ENCODE data around the gene FRAT1.

FRAT1 gene

DNA sequence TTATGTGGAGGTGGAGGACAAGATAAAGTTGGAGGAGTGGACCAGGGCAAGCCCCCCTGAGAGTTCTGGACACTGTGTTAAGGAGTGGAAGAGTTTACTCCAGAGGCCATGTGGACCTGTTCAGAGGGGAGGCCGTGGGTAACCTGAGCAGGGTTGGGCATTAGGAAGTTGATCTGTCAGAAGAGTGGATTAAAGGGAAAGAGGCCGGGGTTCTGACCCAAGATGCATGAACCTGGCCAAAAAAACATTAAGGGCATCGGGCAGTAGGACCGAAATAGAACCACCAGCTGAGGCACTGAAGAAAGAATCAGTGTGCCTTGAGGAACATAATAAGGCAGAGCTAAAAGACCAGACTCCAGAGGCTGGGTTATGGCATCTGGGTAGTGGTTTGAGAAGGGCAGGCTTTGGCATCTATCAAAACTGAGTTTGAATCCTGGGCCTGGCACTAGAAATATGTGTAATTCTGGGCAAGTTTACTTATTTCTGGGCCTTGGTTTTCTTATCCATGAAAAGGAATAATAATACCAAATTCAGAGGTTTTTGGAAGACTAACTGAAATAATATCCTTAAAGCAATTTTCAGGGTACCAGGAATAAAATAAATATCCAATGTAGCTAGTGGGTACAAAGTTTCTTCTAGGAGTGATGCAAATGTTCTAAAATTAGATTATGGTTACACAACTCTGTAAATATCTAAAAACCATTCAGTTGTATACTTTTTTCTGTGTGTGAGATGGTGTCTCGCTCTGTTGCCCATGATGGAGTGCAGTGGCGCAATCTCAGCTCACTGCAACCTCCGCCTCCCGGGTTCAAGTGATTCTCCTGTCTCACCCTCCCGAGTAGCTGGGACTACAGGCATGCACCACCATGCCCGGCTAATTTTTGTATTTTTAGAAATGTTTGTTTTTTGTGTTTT, 10.9 kb upstream of the FRAT1 start:
- DNase-seq (ENCODE audit: low read depth in 2 of 2): no peak

- DNase-seq (ENCODE audit: low read depth in 2 of 2): no peak
These were observed 7.9 kb upstream of the FRAT1 start for GRCh38 chr10:97311111-97311626.

DNA sequence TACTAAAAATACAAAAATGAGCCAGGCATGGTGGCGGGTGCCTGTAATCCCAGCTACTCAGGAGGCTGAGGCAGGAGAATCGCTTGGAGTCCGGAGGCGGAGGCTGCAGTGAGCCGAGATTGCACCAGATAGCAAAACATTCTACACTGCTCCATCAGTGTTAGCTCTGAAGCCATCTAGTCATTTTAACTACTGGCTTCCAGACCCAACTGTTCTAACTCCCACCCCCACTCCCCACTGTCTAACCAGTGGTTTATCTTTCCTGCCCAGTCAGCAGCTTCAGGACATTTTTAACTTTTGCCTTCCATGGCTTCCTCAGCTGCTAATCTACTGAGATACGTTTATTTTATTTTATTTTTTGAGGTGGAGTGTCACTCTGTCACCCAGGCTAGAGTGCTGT, 6.2 kb upstream of the FRAT1 start:
- no peak for DNase-seq (ENCODE audit: low read depth in 2 of 2)

GRCh38 chr10:97314671-97315070, 4.4 kb upstream of the FRAT1 start:
- no peak for DNase-seq (ENCODE audit: low read depth in 2 of 2)

DNA sequence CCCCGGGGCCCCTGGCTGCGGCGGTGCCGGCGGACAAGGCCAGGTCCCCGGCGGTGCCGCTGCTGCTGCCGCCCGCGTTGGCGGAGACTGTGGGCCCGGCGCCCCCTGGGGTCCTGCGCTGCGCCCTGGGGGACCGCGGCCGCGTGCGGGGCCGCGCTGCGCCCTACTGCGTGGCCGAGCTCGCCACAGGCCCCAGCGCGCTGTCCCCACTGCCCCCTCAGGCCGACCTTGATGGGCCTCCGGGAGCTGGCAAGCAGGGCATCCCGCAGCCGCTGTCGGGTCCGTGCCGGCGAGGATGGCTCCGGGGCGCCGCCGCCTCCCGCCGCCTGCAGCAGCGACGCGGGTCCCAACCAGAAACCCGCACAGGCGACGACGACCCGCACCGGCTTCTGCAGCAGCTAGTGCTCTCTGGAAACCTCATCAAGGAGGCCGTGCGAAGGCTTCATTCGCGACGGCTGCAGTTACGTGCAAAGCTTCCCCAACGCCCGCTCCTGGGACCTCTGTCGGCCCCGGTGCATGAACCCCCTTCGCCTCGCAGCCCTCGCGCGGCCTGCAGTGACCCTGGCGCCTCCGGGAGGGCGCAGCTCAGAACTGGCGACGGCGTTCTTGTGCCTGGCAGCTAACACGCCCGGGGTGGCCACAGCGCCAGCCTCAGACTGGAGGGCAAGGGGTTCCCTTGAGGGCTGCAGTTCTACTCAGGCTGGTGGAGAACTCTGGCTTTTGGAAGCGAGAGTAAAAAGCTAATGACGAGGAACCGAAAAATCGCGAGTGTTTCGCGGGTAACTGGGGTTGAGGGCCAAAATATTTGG, 804 bp downstream of the FRAT1 start:
- DNase-seq (ENCODE audit: low read depth in 2 of 2): peak in 1 of 2 donors; percentile 27

- DNase-seq (ENCODE audit: low read depth in 2 of 2): no peak
These were observed 1.5 kb downstream of the FRAT1 start for GRCh38 chr10:97320480-97321031.

- DNase-seq (ENCODE audit: low read depth in 2 of 2): no peak
These were observed 2.1 kb downstream of the FRAT1 start for GRCh38 chr10:97321032-97321803.

- no peak for DNase-seq (ENCODE audit: low read depth in 2 of 2)
These were observed 2.7 kb downstream of the FRAT1 start for GRCh38 chr10:97321804-97322190.

DNA sequence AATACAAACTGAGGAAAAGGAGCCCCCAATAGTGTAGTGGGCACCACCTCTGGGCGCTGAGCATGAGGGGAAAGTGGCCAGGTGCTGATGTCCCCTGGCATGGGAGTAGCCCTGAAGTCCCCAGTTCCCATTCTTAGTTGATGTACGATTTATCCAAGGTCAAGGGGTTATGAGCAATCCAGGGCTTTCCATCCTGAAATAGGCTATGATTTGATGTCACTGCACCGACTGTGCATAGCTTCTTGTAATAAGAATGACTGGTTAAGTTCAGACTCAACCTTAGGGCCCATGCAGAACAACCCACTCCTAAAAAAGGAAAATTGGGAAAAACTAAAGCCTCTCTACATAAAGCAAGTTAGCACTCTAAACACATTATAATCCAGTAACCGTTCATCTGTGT, 4.4 kb downstream of the FRAT1 start:
- no peak for DNase-seq (ENCODE audit: low read depth in 2 of 2)

- no peak for DNase-seq (ENCODE audit: low read depth in 2 of 2)
These were observed 6.7 kb downstream of the FRAT1 start for GRCh38 chr10:97325754-97326153.

DNA sequence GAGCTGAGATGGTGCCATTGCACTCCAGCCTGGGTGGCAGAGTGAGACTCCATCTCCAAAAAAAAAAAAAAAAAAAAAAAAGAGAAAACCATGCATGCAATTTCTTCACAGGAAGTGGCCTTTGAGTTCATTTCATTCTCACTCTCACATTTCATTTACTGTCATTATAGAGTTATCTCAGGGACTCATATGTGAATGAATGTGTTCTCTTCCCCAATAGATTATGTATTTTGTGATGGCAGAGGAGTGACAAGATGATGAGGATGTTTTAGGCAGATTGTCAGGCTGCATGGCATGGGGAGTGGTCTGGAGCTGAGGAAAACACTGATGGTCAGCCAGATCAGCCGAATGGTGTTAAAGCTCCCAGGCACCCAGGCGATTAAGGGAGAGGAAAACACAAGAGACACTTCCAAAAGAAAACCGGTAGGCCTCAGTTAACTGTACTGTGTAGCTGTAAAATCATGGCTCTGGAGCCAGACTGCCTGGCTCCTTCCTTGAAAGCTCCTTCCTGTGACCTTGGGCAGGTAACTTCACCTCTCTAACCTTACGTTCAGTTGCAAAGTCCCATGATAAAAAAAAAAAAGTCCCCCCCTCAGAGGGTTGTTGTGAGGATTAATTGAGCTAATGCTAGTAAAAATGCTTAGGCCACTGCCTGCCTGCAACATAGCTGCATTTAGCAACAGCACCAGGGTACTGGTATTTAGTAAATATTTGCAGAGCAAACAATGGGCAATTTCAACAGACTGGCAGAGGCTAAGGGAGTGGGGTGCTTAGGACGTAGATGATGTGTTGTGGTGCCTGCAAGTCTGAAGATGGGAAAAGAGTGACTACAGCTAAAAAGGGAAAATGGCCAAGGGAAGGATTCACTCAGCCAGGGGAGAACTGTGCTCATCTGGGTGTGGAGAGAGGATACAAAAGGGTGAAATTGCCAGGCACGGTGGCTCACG, 8.6 kb downstream of the FRAT1 start:
- no peak for DNase-seq (ENCODE audit: low read depth in 2 of 2)

DNA sequence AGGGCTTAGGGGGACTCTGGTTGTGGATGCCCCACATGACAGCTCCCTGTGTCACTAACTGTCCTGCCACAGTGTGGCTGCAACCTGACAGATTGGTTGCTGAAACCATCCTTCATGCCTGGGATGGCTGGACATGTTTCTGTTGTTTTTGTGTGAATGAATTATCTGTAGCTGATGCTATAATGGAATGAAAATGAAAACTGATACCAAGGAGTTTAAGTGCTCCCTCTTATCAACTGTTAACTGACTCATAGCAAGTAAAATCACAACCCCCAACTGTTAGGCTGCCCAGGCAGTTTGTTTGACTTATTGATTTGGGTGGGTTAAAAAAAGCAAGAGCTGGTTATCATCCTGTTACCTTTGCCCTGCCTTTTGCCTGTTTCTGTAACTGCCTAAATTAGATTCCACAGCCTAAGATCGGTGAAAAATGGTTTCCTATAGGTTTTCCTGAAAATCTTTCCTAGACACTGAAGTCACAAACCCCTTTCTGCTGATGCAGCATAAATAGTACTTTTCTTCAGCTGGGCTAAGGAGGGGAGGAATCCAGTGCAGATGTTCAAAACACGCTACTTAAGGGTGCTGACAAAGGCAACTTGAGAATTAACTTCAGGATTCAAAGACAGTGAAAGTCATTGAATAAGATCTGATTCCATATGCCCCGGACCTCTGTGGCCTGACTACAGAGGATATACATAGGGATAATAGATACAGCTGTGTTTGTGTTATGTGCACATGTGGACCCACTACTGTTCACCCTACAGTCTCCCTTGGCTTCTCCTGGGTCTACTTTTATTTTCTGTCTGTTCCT, 9.8 kb downstream of the FRAT1 start:
- no peak for DNase-seq (ENCODE audit: low read depth in 2 of 2)

DNA sequence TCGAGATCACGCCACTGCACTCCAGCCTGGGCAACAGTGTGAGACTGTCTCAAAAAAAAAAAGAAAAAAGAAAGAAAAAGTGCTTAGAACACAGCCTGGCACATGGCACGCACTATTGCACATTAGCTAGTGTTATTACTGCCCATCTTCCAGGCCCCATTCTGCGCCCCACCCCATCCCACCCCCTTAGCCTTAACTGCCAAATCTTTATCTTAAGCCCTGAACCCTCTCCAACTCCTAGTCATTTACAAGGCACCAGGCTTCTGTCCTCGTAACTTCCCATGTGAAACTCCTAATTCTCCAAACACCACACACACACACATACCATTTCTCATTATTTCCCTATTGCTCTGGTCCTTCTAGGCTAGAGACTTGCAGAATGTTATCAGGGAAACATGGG, 10.7 kb downstream of the FRAT1 start:
- no peak for DNase-seq (ENCODE audit: low read depth in 2 of 2)

DNA sequence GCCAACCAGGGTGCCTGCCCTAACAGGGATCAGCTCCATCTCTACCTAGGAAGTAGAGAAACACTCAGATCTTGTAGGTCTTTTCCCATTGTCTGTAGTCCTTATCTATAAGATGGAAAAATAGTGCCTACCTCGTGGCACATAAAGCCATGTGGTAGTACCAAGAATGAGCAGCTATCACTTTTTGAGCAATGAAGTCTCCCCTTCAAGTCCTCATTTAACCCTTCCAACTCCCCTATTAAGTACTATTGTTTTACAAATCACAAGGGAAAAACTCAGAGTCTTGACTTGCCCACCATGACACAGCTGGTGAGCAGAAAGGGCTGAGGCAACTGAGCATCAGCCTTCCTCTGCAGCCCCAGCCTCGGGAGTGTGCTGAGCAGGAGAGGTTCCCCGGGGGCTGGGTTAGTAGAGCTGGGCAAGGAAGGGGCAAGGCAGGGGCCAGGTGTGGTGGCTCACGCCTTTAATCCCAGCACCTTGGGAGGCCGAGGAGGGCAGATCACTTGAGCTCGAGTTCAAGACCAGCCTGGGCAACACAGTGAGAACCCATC, 12.2 kb downstream of the FRAT1 start:
- no peak for DNase-seq (ENCODE audit: low read depth in 2 of 2)

- DNase-seq (ENCODE audit: low read depth in 2 of 2): no peak
These were observed 13.7 kb downstream of the FRAT1 start for GRCh38 chr10:97332591-97333350.

GRCh38 chr10:97333351-97333600, 14.2 kb downstream of the FRAT1 start:
- no peak for DNase-seq (ENCODE audit: low read depth in 2 of 2)

DNA sequence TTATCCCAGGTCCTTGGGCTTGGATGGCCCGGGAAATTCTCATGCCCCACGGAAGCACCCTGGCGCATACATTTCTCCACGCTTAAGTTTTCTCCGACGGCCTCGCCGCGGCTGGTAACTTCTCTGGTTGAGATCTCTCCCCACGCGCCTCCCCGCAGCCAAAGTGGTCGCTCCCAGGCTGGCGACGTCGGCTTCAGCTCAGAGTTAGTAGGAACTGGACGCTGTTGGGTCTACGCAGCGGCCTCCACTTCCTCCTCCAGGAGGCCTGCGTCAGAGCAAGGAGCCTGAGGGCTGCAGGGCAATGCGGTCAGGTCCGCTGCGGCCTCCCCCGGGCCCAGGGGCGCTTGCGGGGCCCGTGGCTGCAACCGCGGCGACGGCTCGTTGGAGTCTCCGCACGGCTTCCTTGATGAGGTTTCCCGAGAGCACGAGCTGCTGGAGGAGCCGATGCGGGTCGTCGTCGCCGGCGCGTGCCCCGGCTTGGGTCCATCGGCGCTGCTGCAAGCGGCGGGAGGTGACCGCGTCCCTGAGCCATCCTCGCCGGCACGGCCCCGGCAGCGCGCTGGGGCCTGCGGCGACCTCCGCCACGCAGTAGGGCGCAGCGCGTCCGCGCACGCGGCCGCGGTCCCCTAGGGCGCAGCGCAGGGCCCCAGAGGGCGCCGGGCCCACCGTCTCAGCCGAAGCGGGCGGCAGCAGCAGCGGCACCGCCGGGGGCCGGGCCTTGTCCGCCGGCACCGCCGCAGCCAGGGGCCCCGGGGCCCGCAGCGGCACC, 14.7 kb downstream of the FRAT1 start:
- no peak for DNase-seq (ENCODE audit: low read depth in 2 of 2)

All from stimulated activated CD4-positive, alpha-beta T cell treated with anti-CD3 and anti-CD28 coated beads, Interleukin-1b, Interleukin-23, amount 100 ng/mL, for 1 hour (primary cell).